HG02571 (cell line): ENCODE data around the gene ARIH1.

Experiments
- ATAC-seq: cut with Tn5 transposase; IDR thresholded peaks from one replicate; pipeline ENCODE4 v1.9.1; 2021; ENCODE audit warnings: mild to moderate bottlenecking, moderate library complexity; ENCODE audit not compliant: unreplicated experiment

Gene ARIH1

DNA sequence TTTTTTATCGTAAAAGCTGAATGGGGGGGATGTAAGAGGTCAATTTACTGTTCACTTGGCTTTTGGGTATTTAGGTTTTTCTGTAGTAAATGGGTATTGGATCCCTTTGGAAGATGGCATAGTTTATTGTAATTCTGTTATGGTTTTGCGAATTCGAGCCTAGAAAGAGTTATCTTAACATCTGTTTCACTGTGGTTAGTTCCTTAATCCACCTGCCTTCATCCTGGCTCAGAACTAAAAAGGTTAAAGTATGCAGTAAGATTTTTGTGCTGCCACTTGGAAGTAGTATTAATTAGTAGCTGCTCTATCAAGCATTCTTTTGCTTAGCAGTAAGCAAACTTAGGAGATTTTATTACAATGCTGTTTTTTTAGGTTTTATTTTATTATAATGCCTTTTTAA, 62.4 kb downstream of the ARIH1 start:
- ATAC-seq = no peak

DNA sequence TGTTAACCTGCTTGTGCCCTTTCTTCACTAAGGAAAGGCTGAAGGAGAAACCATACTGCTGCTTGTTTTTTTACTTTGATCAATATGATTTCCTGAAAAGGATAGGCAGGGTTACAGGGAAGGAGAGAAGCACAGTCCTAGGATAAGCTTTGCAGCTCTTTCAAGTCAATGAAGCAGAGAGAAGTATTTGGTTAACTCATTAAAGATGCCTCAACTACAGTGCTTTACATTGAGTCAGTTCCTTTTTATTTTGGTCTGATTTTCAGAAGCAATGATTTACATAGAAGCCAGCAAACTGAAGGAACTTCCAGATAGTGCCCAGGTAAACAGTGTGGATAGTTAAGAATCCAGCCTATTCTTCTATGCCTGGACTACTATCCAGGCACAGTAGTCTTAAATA, 64.8 kb downstream of the ARIH1 start:
- no peak for ATAC-seq

DNA sequence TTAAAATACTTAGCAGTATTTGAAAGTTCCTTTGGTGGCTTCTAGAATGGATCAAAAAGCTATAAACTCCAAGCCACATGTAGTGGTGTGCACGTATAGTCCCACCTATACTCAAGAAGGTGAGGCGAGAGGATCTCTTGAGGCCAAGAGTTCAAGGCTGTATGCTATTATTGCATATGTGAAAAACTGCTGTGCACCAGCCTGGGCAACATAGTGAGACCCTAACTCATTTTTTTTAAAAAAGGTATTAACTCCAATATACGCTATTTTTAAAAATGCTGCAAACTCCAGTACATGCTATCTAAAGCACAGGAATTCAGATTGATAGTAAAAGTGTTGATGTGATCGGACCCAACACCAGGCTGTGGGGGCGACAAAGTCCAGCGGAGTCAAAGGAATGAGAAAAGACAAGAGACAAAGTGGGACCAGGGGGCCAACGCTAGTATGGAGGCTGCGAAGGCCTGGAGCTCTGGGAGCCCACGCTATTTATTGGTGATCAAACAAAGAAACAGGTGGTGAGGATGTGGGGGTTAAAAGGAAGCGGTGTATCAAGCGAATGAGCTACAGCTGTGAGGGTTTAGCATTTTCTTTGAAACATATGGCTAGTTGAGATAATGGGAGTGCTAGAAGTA, 66.6 kb downstream of the ARIH1 start:
- ATAC-seq = no peak

DNA sequence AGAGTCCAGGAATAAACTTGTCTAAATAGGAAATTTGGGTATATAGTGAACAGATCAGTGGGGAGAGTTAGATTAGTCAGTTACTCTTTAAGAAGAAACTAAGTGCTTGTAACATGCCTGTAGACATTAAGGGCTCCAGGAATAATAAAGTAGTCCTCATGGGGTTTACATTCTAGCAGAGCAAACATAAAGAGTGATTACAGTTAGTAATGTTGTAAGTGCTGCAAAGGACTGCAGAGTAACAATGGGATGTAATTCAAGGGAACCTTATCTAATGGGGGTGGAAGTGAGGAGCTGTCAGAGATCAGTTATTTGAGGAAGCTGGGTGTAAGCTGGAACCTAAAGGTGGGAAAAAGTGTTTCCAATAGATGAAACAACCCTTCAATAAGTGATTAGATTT, 67.5 kb downstream of the ARIH1 start:
- no peak for ATAC-seq

DNA sequence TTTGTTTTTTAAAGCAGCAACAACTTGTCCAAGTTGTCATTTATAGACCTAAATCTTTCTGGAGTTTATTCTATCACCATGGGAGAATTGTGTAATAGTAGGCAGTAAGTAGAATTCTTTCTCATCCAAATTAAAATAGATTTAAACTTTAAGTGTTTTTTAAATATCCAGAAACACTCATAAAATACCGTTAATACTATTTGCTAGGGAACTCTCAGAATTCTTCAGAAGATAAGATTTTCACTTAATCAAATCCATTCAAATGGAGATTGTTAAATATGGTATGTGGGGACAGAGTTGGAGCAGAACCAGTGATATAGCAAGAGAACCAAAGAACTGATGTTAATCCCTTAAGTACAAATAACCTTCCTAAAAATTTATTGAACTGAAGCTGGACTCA, 71.0 kb downstream of the ARIH1 start:
- ATAC-seq = no peak

DNA sequence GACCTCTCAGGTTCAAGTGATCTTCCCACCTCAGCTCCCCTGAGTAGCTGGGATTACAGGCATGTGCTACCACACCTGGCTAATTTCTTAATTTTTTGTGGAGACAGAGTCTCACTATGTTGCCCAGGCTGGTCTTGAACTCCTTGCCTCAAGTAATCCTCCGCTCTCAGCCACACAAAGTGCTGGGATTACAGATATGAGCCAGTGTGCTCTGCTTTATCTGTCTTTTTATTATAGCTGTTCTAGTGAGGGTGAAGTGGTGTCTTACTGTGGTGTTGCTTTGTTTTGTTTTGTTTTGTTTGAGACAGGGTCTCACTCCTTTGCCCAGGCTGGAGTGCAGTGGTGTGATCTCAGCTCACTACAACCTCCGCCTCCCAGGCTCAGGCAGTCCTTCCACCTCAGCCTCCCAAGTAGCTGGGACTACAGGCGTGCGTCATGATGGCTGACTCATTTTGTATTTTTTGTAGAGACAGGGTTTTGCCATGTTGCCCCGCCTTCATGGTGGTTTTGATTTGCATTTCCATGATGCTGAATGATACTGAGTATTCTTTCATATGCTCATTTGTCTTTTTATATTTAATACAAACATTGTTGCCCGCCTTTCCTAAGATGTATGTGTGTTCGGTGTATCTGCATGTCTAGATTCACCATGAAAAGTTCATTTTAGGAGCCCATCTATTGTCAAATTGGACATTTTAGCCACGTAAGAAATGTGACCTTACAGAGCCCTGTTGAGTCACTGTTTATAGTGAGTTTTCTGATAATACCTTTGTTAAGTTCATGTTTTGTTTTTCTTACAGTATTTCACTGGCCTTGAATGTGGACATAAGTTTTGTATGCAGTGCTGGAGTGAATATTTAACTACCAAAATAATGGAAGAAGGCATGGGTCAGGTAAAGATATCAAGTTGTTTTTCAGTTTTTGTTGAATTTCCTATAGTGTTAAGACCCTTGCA, 80.6 kb downstream of the ARIH1 start:
- ATAC-seq = no peak

DNA sequence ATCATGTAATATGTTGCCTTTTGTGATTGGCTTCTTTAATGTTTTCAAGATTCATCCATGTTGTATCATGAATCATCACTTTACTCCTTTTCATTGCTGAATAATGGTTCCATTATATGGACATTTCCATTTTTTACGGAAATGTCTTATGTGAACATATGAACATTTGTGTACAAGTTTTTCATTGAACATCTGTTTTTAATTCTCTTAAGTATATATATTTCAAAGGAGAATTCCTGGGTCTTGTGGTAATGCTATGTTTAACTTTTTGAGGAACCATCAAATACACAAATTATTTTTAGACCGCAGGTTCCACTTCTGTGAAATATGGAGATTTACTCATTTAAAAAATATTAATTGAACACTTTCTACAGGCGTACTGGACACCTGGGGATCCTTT, 85.7 kb downstream of the ARIH1 start:
- ATAC-seq = no peak

DNA sequence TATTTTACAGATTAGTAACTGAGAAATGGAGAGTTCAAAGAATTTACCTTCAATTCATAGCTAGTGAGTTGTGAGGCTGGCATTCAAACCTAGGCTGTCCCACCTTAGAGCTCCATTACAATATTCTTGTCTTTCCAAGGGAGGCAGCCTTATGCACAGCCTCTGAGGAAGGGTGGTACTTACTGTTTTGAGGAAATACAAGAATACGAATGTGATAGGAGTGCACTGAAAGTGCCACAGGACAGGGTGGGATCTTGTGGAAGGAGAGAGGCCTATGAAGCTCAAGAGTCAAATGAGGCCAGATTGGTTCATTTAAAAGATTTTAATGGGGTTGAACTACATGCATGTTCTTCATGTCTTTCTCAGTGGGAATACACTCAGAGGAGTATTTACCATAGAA, 86.3 kb downstream of the ARIH1 start:
- ATAC-seq = no peak

DNA sequence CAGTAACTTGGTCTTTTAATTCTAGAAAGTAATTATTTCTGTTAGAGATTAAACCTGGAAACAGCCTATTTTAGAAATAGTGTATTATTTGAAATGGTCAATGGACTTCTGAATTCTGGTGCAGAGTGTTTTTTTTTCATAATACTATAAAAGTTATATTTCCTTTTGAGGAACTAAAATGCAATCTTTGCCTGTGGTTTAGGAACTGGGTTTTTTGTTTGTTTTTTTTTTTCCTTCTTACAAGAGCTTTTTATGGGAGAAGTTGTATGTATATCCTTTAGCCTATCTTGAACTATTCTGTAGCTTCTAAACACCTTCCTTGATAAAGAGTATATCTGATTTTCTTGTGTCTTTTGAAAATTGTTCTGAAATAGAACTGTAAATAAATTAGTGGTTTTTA, 88.3 kb downstream of the ARIH1 start:
- ATAC-seq = no peak

DNA sequence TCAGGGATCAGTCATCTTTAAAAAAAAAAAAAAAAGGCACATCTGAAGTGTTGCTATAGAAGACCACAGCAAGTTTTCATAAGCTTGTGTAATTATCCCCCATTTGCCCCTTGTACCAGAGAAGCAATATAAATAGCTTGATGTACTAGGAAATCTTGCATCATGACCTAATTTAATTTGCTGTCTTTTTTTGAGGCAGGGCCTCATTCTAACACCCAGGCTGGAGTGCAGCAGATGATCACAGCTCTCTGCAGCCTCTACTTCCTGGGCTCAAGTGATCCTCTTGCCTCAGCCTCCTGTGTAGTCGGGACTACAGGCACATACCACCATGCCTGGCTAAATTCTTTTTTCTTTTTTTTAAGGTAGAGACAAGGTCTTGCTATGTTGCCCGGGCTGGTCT, 88.7 kb downstream of the ARIH1 start:
- ATAC-seq = no peak

DNA sequence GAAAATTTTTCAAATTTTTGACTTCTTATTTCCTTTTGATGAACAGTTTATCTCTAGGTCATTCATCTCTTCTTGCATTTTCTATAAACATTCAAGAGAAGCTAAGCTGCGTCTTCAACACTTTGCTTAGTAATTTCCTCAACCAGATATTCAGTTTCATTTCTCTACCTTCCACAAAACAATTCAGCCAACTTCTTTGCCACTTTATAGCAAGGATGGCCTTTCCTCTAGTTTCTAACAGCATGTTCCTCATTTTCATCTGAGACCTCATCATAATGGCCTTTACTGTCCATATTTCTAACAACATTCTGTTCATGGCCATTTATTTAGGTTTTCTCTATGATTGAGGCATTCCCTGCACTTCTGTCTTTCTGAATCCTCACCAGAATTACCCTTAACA, 90.0 kb downstream of the ARIH1 start:
- ATAC-seq = no peak

DNA sequence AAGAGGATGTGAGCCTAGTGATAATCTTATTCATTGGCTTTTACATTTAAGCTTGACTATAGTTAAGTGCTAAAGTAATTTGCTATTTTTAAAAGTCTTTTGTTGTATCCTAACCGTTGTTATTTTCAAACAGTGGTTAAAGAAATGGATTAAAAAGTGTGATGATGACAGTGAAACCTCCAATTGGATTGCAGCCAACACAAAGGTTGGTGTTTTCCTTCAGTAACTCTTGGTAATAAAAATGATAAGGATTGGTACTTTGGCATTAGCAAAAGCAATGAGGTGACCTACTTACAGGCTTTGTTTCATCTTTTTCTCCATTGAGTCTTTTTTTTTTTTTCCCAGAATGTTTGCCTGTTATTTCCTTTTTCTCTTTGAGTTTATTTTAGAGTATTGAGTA, 92.8 kb downstream of the ARIH1 start:
- ATAC-seq = no peak

DNA sequence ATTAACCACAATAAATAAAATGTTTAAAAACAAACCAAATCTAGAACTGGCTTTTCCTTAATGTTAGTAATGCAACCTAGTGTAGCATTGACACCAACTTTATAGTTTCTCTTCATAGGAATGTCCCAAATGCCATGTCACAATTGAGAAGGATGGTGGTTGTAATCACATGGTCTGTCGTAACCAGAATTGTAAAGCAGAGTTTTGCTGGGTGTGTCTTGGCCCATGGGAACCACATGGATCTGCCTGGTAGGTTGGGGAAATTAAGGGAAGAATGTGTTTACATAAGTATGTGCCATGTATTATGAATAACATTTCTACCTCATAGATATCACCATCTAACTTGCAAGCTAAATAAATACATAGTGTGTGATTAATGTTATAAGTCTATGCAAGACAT, 95.9 kb downstream of the ARIH1 start:
- no peak for ATAC-seq

DNA sequence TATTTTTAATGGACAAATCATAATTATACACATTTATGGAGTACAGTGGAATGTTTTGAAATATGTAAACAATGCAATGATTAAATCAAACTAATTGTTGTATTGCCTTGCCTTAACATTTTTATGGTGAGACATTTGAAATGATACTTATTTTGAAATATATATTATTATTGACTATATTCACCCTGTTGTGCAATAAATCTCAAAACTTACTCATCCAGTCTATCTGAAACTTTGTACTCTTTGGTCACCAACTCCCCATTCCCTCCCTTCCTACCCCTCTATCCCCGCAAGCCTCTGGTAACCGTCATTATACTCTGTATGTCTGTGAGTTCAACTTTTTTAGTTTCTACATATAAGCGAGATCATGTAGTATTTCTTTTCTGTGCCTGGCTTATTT, 105.7 kb downstream of the ARIH1 start:
- no peak for ATAC-seq

DNA sequence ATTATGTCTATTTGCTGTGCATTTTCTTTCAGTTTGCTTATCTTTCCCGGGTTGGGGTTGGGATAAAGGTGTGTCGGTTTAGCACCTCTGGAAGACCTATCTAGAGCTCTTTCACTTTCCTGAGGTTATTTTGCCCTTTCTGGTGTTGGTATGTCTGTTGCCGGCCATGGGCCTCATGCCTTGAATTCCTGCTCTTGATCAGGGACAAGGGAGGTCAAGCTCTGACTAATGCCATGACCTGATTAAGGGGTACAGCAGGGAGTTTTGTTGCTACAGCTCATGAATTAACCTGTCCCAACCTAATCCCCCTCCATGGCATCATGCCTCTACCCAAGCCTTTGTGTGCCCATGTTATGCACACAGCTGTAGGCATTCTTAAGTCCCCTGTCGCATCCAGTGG, 109.9 kb downstream of the ARIH1 start:
- ATAC-seq = no peak

DNA sequence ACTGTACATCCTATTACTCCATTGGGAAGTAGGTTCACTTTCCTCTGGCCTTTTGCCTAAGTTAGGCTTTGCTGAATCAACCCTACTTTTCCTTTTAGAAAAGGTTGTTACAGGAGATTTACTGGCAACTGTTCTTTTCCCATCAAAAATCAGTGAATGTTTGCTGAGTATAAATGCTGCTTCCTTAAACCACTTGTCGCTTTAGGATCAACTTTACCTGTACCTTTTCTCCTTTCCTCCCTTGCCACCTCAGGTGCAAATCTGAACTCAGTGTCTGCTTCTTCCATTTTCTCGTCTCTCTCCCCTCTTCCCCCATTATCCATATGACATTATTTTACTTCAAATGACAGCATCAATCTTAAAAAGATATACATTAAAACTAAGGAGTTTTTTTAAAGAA, 110.9 kb downstream of the ARIH1 start:
- ATAC-seq = no peak

DNA sequence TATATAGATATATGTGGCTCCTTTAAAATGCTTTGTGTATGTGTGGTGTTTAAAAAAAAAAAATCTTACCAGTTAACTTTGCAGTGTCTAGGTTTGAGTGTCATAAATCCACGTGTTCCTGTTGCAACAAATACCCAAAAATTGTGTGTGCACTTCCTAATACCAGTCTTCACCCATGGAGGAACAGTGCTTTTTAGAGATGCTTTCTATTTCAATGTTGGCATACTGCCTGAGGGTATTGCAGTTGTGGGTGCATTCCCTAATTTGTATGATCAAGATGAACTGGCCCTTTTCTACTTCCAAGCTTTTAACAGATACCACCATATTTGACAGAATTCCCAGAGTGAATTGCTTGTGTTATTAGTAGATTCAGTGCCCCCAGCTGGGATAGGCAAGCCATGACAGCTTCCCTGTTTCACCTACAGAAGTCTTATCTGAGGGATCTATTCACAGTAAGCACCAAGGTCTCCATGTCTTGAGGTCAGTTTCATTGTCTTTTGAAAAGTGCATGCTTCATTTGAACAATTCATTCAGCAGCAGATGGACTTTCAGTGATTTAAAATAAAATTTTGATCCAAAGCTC, 111.4 kb downstream of the ARIH1 start:
- no peak for ATAC-seq

DNA sequence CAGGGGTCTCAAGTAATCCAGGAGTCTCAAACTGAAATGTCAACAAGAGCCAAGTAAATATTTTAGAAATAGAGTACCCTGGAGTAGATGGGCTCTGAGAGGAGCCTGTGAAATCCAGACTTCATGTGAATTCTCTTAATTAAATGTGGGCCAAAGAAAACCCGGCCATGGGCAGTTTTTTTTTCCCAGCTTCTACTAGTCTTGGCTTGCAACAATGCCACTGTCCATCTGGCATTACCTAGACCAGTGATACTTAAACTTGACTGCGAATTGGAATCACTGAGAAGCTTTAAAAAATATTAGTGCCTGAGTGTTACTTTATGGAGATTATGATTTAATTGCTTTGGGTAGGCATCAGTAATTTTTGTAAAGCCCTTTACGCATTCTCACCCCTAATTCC, 114.0 kb downstream of the ARIH1 start:
- ATAC-seq = no peak

DNA sequence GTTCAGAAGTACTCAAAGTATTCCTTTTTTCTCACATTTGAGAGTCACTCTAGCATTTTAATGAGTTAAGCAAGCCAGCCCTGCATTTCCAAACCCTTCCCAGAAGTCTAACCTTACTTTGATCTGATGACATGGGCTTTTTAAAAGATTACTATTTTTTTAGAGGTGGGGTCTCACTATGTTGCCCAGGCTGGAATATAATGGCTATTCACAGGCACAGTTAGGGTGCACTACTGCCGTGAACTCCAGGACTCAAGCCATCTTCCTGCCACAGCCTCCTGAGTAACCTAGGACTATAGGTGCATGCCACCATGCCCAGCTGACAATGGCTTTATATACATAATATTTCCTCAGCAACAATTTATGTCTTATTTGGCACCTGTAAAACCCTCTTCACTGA, 116.3 kb downstream of the ARIH1 start:
- ATAC-seq = no peak

DNA sequence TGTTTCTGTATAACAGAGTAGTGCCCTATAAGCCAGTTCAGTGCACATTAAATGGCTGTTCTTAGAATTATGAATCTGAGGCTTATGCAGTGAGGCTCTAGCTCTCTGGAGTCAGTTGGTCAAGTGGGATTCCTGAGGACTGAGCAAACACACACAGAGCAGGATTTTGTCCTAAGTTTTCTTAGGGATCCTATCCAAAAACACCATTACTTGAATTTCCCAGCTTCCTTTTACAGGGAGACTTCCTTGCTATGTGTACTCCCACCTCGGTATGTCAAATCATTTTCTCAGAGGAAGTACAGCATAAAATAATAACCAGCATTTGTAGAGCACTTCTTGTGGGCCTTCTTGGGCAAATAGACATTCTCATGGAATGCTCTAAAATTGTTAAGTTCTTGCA, 117.2 kb downstream of the ARIH1 start:
- ATAC-seq = no peak

DNA sequence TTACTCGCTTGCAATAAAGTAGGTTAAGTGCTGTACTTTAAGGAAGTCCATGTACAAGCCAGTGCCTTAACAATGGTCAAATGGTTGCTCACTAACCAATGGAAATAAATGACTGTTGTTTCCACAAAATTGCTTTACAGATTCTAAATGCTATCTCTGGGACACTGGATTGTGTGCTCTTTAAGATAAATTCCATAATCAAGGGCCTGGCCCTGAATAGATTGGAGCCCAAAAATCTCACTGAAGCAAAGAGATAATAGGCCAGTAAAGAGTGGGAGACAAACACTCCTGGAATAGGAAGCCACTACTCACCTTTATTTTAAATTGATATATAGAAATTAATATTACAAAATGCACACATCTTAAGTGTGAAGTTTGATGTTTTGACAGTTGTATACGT, 118.0 kb downstream of the ARIH1 start:
- ATAC-seq = no peak

DNA sequence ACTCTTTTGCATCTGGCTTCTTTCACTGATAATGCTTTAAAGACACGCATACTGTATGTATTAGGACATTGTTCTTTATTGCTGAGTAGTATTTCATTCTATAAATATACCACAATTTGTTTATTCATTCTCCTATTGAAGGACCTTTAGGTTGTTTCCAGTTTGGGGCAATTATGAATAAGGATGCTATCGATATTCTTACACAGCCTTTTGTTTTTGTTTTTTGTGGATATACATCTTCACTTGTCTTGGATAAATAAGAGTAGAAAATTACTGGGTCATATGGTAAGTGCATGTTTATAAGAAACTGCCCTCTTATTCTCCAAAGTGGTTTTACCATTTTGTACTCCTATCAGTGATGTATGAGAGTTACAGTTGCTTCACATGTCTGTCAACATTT, 118.5 kb downstream of the ARIH1 start:
- no peak for ATAC-seq
